Choroid plexus epithelial cell (primary cell): ENCODE data around the gene PDE6B.

Experiments
- DNase-seq: peaks from one replicate; pipeline ENCODE4 v3.0.0-alpha.2; 2010; ENCODE audit warnings: low read depth
- H3K4me3 ChIP-seq: 2 replicates; pipeline ENCODE4 v1.5.1; 2011; ENCODE audit warnings: low read depth, mild to moderate bottlenecking, control low read depth, low read length, moderate library complexity
- TF ChIP-seq, protein P1 (sequence below): conservative IDR thresholded peaks from 2 replicates; pipeline ENCODE4 v1.5.1; 2011; ENCODE audit warnings: low read depth, mild to moderate bottlenecking, control low read depth, inconsistent platforms, low read length, moderate library complexity

The PDE6B gene

DNA sequence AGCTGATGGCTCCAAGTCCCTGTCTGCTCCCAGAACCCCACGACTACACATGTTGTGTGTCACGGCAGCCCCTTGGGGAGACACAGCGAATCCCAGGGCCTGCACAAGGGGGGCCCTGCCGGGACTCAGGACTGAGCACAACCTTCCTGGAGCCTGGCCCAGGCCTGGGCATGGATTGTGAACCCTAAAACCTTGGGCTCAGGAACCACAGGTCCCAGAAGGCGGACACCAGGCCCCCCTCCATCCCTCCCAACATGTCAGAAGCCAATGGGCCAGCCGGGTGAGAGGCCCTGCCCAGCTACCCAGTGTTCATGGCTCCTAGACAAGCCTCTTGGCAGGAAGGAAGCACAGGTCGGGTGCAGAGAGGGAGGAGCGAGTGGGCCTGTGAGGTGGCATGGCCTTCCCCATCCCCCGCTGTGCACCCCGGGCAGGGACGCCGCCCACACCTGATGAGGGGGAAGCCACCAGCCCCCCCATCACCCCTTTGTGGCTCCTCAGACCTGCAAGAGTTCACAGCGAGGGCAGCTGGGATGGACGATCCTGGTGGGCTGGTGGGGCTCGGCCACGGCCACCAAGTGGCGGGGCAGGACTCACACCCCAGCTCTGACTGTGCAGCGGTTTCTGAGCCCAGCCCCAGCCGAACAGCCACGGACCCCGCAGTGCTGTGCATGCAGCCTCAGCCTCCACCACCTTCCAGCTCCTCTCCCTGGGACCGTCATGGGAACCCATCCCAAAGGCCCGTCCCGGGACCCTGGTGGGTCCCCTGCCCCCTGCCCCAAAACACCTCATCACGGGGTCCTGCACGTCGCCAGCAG is 3.7 kb downstream of the PDE6B start:
- no peak overlapping the region for H3K4me3 ChIP-seq
- TF ChIP-seq, protein P1, sequence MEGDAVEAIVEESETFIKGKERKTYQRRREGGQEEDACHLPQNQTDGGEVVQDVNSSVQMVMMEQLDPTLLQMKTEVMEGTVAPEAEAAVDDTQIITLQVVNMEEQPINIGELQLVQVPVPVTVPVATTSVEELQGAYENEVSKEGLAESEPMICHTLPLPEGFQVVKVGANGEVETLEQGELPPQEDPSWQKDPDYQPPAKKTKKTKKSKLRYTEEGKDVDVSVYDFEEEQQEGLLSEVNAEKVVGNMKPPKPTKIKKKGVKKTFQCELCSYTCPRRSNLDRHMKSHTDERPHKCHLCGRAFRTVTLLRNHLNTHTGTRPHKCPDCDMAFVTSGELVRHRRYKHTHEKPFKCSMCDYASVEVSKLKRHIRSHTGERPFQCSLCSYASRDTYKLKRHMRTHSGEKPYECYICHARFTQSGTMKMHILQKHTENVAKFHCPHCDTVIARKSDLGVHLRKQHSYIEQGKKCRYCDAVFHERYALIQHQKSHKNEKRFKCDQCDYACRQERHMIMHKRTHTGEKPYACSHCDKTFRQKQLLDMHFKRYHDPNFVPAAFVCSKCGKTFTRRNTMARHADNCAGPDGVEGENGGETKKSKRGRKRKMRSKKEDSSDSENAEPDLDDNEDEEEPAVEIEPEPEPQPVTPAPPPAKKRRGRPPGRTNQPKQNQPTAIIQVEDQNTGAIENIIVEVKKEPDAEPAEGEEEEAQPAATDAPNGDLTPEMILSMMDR = no peak
- no peak for DNase-seq

DNA sequence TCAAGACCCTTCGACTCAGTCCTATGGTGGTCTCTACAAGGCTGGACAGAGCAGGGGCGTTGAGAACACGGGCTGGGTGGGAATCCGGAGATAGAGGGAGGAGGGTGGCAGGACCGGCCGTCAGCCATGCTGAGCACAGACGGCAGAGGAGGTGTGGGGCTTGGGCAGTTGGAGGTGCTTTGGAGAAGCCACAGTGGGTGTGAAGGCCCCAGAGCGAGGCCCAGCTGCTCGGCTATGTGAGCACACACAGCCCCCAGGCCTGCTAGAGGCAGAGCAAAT is 4.2 kb downstream of the PDE6B start:
- TF ChIP-seq, protein P1 = no peak
- DNase-seq = no peak
- H3K4me3 ChIP-seq = no peak overlapping the region

DNA sequence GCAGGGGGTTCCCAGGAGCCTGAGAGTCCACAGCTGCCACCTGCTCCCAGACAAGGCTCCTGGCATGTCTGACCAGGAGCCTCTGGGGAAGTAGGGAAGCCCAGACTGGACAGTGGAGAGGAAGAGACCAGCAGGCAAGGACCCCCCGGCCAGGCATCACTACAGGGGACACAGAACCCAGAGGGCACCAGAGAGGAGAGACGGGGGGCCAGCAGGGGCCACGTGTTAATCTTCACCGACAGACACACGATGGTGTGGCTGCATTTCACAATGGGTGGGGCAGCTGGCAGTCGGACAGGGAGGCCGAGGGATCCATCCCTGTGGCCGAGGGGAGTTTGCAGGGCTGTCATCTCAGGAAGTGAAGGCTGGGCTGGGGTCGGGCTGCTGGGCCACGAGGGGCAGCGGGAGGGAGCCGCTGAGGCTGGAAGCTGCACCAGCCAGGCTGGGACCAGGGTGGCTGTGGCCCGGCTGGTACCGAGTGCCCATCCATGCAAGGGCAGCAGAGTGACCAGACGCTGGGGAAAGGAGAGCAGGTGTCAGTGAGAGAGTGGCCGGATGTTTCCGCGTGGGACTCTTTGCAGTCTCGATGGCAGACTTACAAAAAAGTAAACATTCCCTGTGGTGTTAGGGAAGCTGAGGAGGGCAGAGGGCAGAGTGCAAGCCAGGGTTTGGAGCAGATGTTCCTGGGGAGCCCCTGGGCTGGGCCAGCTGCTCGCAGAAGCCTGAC is 4.7 kb downstream of the PDE6B start:
- TF ChIP-seq, protein P1 = no peak
- no peak overlapping the region for H3K4me3 ChIP-seq
- peak; percentile 4 for DNase-seq

DNA sequence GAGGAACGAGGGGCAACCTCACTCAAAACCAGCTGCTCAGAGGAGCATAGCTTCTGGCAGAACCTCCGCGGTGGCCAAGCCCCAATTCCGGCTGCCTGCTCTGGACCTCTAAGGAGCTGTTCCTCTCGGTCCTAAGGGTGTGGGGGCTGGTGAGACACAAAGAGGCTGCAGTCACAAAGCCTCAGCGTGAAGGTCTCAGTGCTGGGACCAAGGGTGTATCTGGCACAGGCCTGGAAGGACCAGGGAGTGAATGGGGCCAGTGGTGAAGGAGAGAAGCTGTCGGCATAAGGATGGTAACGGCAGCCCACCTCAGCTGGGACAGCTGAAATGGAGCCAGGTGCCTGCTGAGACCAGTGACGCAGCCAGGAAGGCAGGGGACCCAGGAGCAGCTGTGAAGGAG is 5.3 kb downstream of the PDE6B start:
- TF ChIP-seq, protein P1 = no peak
- H3K4me3 ChIP-seq = no peak overlapping the region
- no peak for DNase-seq

DNA sequence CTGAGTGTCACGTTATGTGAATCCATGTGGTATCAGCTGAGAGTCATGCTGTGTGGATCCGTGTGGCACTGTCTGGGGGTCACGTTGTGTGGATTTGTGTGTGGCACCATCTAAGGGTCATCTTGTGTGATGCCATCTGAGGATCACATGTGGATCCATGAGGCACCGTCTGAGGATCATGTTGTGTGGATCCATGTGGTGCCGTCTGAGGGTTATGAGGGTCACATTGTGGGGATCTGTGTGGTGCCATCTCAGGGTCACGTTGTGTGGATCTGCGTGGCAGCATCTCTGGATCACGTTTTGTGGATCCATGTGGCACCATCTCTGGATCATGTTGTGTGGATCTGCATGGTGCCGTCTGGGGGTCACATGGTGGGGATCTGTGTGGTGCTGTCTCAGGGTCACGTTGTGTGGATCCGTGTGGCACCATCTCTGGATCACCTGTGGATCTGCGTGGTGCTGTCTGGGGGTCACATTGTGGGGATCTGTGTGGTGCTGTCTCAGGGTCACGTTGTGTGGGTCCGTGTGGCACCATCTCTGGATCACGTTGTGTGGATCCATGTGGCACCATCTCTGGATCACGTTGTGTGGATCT is 6.9 kb downstream of the PDE6B start:
- DNase-seq = no peak

DNA sequence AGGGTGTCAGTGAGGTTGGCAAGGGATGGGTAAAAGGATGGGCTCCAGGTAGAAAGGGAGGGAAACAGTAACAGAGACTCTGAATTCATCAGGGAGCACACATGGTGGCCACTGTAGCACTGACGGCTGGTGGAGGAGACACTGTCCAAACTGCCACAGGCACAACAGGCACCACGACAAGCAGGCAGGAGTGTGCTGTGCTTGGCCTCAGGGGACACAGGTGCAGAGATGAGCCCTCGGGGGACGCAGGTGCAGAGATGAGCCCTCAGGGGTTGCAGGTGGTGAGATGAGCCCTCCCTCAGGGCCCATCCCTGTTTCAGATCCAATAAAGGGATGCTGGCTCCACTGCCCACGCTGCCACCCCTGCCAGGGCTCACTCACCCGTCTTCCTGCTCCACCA is 7.6 kb downstream of the PDE6B start:
- DNase-seq = no peak
- H3K4me3 ChIP-seq = no peak overlapping the region
- TF ChIP-seq, protein P1 = no peak

More for the DNA sequence above, 6.9 kb downstream of the PDE6B start:
- TF ChIP-seq, protein P1 = no peak
- H3K4me3 ChIP-seq = no peak overlapping the region

DNA sequence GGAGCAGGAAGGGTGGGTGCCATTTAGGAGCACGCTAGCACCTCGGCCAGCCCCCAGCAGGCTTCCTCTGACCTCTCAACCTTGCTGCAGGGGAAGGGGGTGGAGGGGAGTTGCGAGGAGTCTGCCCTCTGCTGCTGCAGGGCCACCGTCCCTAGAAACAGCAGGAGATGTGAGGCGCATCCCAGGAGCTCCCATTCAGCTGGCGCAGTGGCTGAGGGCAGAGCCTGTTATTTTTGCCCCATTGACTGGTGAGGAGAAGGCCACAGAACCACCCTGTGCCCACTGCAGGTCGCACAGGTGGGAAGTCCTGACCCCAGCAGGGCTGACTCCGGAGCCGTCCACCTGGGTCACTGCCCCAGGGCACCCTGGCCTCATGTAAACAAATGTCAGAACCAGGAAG is 8.0 kb downstream of the PDE6B start:
- H3K4me3 ChIP-seq = no peak overlapping the region
- no peak for DNase-seq
- TF ChIP-seq, protein P1 = no peak
